T1000 (cell line): ENCODE measurements around the gene ANKRD49.

Experiments
- DNase-seq: peaks from one replicate; lab custom pipeline; 2025; ENCODE audit warnings: mixed read lengths; lab: John Stamatoyannopoulos, UW

ANKRD49 gene

GRCh38 chr11:94507485-94507884 is 13.7 kb downstream of the ANKRD49 start:
- no peak for DNase-seq

- no peak for DNase-seq
Observed at GRCh38 chr11:94511932-94512781, 18.4 kb downstream of the ANKRD49 start, which contains the start of gene C11orf97. C11orf97 (plus strand) TSS chr11:94512461; CDS start chr11:94512529, 68 bp downstream.

GRCh38 chr11:94513091-94513490 is 19.3 kb downstream of the ANKRD49 start:
- no peak for DNase-seq

DNA sequence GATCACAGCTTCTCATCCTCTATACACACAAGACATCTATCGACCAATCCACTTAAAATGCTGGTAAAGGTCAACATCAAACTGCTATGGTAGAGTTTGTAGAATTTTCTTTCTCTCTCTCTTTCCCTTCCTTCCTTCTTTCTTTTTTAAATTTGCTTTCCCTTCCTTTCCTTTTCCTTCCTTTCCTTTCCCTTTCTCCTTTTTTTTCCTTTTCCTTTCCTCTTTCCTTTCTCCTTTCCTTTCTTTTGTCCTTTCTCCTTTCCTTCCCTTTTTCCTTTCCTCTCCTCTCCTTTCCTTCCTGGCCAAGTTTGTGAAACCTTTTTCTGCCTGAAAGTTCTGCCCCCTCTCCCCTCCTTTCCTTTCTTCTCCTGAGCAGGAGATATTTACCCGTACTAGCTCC is 21.6 kb downstream of the ANKRD49 start:
- DNase-seq, result no peak

DNA sequence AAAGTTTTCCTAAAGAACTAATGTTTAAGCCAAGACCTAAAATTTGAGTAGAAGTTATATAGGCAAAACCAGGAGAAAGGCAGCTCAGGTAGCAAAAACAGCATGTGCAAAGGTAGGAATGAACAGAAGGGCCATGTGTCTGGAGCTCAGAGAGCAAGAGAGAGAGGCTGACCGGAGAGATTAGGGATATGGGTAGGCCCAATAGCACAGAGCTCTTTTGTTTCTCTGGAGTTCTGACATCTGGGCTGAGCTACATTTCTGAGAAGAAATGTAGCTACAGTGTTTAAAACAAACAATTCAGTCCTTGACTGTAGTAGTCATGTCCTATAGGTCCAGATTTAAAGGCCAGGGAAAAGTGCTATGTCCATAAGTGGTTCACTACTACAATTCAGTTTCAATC is 22.9 kb downstream of the ANKRD49 start:
- DNase-seq, result no peak

DNA sequence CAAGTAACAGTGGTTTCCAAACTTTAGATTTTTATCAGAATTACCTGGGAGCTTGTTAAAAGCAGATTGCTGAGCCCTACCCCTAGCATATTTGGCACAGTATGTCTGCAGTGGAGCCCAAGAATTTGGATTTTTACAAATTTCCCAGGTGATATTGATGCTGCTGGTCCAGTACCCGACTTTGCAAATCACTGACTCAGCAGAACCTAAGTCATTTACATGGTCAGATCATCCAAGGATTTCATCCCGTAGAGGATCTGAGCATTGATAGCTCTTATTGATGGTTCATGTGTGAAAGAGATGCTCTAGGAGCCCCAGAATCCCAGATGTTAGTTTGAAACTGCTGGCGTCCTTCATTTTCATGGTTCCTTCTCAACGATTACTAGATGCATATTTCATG is 24.5 kb downstream of the ANKRD49 start:
- DNase-seq, result no peak

DNA sequence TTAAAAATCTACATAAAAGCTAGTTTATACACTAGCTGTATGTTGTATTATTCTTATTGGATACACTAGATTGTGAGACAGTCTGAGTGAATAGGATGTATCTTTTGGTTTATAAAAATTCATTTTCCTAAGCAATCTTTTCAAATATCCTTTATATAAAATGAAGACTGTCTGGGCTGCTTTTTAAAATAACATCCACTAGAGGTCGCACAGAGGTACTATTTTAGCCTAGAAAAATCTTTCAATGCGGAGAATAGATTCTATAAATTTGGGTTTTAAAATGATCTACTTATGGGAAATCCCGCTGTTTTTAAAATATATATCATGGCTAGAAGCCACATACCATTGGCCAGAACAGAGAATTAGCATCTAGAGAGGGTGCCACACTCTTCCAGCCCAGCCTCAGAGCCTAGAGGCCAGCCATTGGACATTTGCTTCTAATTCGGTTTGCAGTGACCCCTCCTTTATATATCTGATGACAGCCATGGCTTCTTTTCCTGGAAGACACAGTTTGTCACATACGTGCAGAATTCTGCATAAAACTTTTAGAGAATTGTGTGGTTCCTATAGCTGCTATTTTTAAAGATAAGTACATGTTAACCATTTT is 25.8 kb downstream of the ANKRD49 start:
- DNase-seq, result no peak

GRCh38 chr11:94521684-94522083 is 27.9 kb downstream of the ANKRD49 start:
- DNase-seq, result no peak

DNA sequence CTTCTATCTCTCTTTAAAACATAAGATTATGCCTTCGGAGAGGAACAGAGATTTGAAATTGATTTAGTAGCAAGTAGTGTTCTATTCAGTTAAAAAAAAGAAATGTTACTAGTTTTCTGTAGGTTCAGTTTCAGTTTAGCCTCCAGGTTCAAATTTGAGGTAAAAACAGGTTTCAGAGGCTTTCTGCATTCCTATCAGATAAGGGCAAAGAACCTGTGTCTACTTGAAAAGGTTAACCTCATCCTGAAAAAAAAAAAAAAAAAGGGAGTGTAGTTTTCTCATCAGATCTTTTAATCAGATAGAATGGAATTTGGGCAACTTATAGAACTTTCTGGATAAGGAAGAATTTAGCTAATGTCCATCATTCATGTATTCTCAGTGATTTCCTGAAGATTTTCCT is 30.6 kb downstream of the ANKRD49 start:
- DNase-seq, result no peak

GRCh38 chr11:94525546-94526324 is 32.0 kb downstream of the ANKRD49 start:
- DNase-seq, result no peak

- no peak for DNase-seq
Observed at GRCh38 chr11:94526645-94527438, 33.1 kb downstream of the ANKRD49 start.

GRCh38 chr11:94528551-94528950 is 34.8 kb downstream of the ANKRD49 start:
- DNase-seq, result no peak

- no peak for DNase-seq
Observed at GRCh38 chr11:94532211-94532610, 38.4 kb downstream of the ANKRD49 start.

DNA sequence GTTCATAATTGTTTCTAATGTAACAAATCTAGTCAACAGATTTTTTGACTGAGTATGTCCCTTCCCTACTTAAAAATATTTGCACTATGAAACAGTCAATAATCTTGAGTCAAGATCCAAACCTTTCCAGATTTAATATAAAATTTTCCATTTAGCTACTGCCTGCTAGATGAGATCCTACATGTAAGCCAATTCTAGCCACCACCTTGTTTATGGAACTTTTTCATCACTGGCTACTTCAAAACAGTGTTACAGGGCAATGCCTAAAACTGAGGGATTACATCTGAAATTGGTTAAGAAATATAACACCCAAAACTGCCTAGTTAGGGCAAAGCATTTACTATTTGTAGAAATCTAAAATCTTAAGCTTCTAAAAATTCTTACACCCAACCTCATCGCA is 39.4 kb downstream of the ANKRD49 start:
- DNase-seq, result no peak

- no peak for DNase-seq
Observed at GRCh38 chr11:94533696-94534630, 40.2 kb downstream of the ANKRD49 start.

DNA sequence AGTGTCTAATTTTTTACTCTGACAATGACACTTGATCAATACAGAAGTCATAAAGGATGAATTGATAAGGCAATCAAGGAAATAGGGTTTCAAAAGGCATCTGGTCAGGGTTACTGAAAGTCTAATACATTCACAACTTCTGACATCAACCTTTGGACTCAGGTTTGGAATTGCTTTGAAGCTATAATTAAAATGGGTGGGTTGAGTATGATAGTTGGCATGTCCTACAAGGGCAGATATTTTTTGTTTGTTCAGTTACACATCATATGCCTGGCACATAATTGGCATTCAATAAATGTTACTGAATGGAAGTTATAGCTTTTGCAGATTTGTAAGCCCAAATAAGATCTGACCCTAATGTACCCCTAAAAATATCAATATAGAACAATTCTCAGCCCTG is 42.6 kb downstream of the ANKRD49 start:
- DNase-seq, result no peak

- DNase-seq, result no peak
Observed at GRCh38 chr11:94537031-94537600, 43.3 kb downstream of the ANKRD49 start.

DNA sequence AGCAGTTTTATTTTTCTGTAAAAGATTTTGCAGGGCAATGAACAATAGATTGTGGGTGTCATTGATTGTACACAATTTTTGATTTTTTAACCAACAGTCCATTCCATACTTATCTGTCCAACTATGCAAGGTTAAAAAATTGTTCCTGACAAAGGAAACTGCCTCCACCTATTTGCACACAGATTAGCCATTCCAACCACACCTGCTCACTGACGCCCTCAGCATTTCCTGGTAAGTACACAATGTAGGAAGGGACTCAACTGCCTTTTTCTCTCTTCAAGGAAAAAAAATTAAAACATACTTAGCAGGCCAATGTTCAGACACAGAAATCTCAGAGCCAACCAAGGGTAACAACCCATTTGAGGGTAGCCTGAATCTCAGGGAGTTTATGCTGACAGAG is 45.6 kb downstream of the ANKRD49 start:
- DNase-seq, result no peak

DNA sequence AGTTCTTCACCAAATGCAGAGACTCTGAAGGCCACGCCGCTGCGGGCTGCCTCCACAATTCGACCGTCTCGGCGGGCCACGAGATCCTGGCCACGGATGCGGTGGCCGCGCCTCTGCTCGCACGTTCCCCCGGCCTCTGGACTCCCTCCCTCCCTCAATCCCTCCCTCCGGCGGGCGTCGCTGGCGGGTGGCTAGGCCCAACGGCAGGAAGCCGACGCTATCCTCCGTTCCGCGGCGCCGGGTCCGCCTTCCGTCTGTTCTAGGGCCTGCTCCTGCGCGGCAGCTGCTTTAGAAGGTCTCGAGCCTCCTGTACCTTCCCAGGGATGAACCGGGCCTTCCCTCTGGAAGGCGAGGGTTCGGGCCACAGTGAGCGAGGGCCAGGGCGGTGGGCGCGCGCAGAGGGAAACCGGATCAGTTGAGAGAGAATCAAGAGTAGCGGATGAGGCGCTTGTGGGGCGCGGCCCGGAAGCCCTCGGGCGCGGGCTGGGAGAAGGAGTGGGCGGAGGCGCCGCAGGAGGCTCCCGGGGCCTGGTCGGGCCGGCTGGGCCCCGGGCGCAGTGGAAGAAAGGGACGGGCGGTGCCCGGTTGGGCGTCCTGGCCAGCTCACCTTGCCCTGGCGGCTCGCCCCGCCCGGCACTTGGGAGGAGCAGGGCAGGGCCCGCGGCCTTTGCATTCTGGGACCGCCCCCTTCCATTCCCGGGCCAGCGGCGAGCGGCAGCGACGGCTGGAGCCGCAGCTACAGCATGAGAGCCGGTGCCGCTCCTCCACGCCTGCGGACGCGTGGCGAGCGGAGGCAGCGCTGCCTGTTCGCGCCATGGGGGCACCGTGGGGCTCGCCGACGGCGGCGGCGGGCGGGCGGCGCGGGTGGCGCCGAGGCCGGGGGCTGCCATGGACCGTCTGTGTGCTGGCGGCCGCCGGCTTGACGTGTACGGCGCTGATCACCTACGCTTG is 50.2 kb downstream of the ANKRD49 start, which contains the start of gene FUT4:
Gene FUT4 (plus strand): TSS at position 227 of the 951 bp plus-strand sequence. CDS start 213 bp downstream, at position 440.
- peak; percentile 59 for DNase-seq
